Small intestine (tissue), 7 donors: ENCODE measurements around the gene ZFYVE27. TPM values are rescaled to one million over a fixed set of nuclear protein-coding genes. Genes with fewer than 3 reads are reported as not detected.
A peak's percentile ranks its signal among the peaks of the same experiment; 100 is the strongest.

Source experiments
- DNase-seq, 2 donors: peaks; one replicate each; pipeline versions ENCODE4 v3.0.0 to v3.0.0-alpha.2; 2013
- FAIRE-seq: peaks from 2 replicates; lab custom pipeline; 2012; peaks lifted over from hg19 to GRCh38; lab: Jason Lieb, UNC
- H3K27ac ChIP-seq, 3 donors: one replicate each; pipeline ENCODE4 v1.5.1; 2013; ENCODE audit warnings: low read length in 2 of 3, mild to moderate bottlenecking in 2 of 3, control low read depth in 1 of 3, inconsistent platforms in 1 of 3, low read depth in 1 of 3, moderate library complexity in 1 of 3
- H3K27me3 ChIP-seq, 3 donors: one replicate each; pipeline ENCODE4 v1.6.1; 2013; ENCODE audit warnings: low read length in 3 of 3, inconsistent platforms in 1 of 3; ENCODE audit not compliant: control insufficient read depth in 3 of 3, insufficient read depth in 3 of 3
- H3K36me3 ChIP-seq, 3 donors: one replicate each; pipeline ENCODE4 v1.6.1; 2013; ENCODE audit warnings: low read length in 3 of 3, inconsistent platforms in 1 of 3, low read depth in 1 of 3, mild to moderate bottlenecking in 1 of 3, moderate library complexity in 1 of 3; ENCODE audit not compliant: control insufficient read depth in 3 of 3, insufficient read depth in 2 of 3
- H3K4me1 ChIP-seq, 3 donors: one replicate each; pipeline ENCODE4 v1.6.1; 2013; ENCODE audit warnings: low read length in 2 of 3, inconsistent platforms in 1 of 3, low read depth in 1 of 3, mild to moderate bottlenecking in 1 of 3, moderate library complexity in 1 of 3; ENCODE audit not compliant: control insufficient read depth in 3 of 3, insufficient read depth in 2 of 3
- H3K4me3 ChIP-seq, 3 donors: one replicate each; pipeline ENCODE4 v1.5.1; 2013; ENCODE audit warnings: low read length in 3 of 3, control low read depth in 1 of 3, inconsistent platforms in 1 of 3, low read depth in 1 of 3, mild to moderate bottlenecking in 1 of 3, moderate library complexity in 1 of 3
- H3K9me3 ChIP-seq, 2 donors: one replicate each; pipeline ENCODE4 v1.6.1; 2013; ENCODE audit warnings: low read depth in 1 of 2, low read length in 1 of 2; ENCODE audit not compliant: control insufficient read depth in 2 of 2, insufficient read depth in 1 of 2
- WGBS, 3 donors: extraction: QIAGEN DNeasy Blood & Tissue Kit; methylation state at CpG; one replicate each; pipeline ENCODE4 v1.1.7; 2013; 5-methylcytosine and 5-hydroxymethylcytosine counted together
- polyA plus RNA-seq, 4 donors: library from polyadenylated mRNA; stranded (reverse) in 3 of 4; unstranded in 1 of 4; fragments of 200-250 nt in 3 of 4; fragments of 120-200 nt in 1 of 4; gene quantifications; one replicate each; pipeline versions ENCODE4 v1.2.1 to v1.2.3, GENCODE V29; 2013
- donor health status: healthy with polysubstance abuse.
- donor health status: control.
- donor health status: control.
- donor health status: Bipolar disorder and iron deficiency.
- donor health status: healthy.

Gene ZFYVE27
- polyA plus RNA-seq, 4 donors, result 21.6 to 53.9 (median 29.7) TPM

- Histone ChIP-seq H3K27me3 (no peaks in the 10 kb centered on the region), H3K4me3 (no peak overlapping the region), H3K4me1 (no peaks in the 10 kb centered on the region), H3K9me3 (no peaks in the 10 kb centered on the region), H3K36me3 (peaks cover 23 to 72% (median 30%) of the 10 kb centered on the region in 3 donors), H3K27ac (no peak overlapping the region)
- whole genome bisulfite sequencing, 3 donors, result 79 to 84% (median 81%) methylated on average over 1 of the region's 1 CpG
- no peak for FAIRE-seq
- no peak for DNase-seq
Observed at GRCh38 chr10:97747573-97747972, 10.6 kb downstream of the ZFYVE27 start.

DNA sequence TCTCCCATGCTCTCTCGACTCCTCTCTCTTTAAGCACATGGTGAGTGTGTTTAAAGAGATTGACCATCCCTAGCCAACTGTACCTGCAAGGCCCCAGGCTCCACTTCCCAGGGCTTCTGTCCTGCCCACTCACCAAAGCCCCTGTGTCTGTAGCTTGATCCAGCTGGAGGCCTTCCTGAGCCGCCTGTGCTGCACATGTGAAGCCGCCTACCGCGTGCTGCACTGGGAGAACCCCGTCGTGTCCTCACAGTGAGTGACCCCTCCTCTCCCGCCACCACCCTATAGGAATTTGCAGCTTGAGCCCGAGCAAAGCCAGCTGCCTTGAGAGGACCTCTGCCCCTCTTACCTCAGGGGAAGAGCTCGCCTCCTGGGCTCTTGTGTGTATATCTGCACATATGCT lies 11.2 kb downstream of the ZFYVE27 start:
- no peaks in the 10 kb centered on the region for H3K4me1 ChIP-seq
- H3K27me3 ChIP-seq, result no peaks in the 10 kb centered on the region
- H3K4me3 ChIP-seq, result no peak overlapping the region
- no peak for FAIRE-seq
- 88 to 92% (median 89%) methylated on average over 10 of the region's 10 CpGs for WGBS, 3 donors
- H3K36me3 ChIP-seq, result peaks cover 21 to 73% (median 30%) of the 10 kb centered on the region in 3 donors
- H3K27ac ChIP-seq, result no peak overlapping the region
- DNase-seq, result no peak
- no peaks in the 10 kb centered on the region for H3K9me3 ChIP-seq

DNA sequence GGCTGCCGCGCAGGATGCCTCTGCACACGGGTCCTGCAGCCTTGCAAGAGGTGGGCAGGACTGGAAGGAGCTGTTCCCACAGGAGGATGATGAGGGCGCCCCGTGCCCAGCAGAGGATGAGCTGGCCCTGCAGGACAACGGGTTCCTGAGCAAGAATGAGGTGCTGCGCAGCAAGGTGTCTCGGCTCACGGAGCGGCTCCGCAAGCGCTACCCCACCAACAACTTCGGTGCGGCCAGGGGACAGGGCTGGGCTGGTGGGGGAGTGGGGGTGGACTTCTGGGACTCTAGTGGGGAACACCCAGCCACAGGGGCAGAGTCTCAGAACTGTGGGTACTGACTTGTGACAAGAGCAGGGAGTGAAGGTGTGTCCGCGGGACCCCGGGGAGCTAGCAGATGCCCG lies 16.0 kb downstream of the ZFYVE27 start:
- FAIRE-seq (no peak), DNase-seq (no peak)
- peaks cover 25 to 92% (median 43%) of the 10 kb centered on the region in 3 donors for H3K36me3 ChIP-seq
- H3K4me3 ChIP-seq, result no peak overlapping the region
- WGBS, 3 donors, result 94 to 95% (median 95%) methylated on average over 18 of the region's 18 CpGs
- no peaks in the 10 kb centered on the region for H3K27me3 ChIP-seq
- H3K9me3 ChIP-seq, result no peaks in the 10 kb centered on the region
- no peaks in the 10 kb centered on the region for H3K4me1 ChIP-seq
- H3K27ac ChIP-seq, result no peak overlapping the region

- no peaks in the 10 kb centered on the region for H3K9me3 ChIP-seq
- FAIRE-seq (no peak), DNase-seq (no peak)
- H3K27ac ChIP-seq, result no peak overlapping the region
- 47 to 79% (median 78%) methylated on average over 4 of the region's 4 CpGs for WGBS, 3 donors
- H3K4me1 ChIP-seq, result no peaks in the 10 kb centered on the region
- H3K27me3 ChIP-seq, result no peaks in the 10 kb centered on the region
- peaks cover 20 to 88% (median 35%) of the 10 kb centered on the region in 3 donors for H3K36me3 ChIP-seq
- no peak overlapping the region for H3K4me3 ChIP-seq
Observed at GRCh38 chr10:97754726-97755125, 17.8 kb downstream of the ZFYVE27 start.

GRCh38 chr10:97755718-97756117 lies 18.8 kb downstream of the ZFYVE27 start:
- DNase-seq, result no peak
- no peaks in the 10 kb centered on the region for H3K9me3 ChIP-seq
- no peaks in the 10 kb centered on the region for H3K4me1 ChIP-seq
- H3K27me3 ChIP-seq, result no peaks in the 10 kb centered on the region
- no peak overlapping the region for H3K27ac ChIP-seq
- peaks cover 27 to 88% (median 33%) of the 10 kb centered on the region in 3 donors for H3K36me3 ChIP-seq
- no peak for FAIRE-seq
- no peak overlapping the region for H3K4me3 ChIP-seq
- WGBS, 3 donors, result 93 to 97% (median 95%) methylated on average over 6 of the region's 6 CpGs

DNA sequence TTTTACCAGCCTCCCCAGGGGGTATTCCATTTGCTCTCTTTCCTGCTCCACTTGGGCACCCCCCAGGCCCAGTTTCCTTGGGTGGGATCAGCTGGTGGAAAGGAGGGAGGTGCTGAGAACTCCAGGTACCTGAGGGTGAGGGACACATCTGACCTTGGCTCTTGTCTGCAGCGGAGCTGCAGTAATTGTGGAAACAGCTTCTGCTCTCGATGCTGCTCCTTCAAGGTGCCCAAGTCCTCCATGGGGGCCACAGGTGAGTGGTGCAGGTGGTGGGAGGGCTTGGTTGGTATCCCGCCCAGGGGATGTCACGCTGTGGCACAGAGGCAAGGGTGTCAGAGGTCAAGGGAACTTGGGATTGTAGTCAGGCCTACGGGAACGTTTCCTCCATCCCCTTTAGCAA lies 20.5 kb downstream of the ZFYVE27 start:
- peaks cover 27 to 89% (median 28%) of the 10 kb centered on the region in 3 donors for H3K36me3 ChIP-seq
- no peaks in the 10 kb centered on the region for H3K27me3 ChIP-seq
- H3K27ac ChIP-seq, result no peak overlapping the region
- FAIRE-seq, result no peak
- no peaks in the 10 kb centered on the region for H3K9me3 ChIP-seq
- WGBS, 3 donors, result 68 to 89% (median 77%) methylated on average over 6 of the region's 6 CpGs
- H3K4me1 ChIP-seq, result no peaks in the 10 kb centered on the region
- DNase-seq, result no peak
- H3K4me3 ChIP-seq, result no peak overlapping the region

DNA sequence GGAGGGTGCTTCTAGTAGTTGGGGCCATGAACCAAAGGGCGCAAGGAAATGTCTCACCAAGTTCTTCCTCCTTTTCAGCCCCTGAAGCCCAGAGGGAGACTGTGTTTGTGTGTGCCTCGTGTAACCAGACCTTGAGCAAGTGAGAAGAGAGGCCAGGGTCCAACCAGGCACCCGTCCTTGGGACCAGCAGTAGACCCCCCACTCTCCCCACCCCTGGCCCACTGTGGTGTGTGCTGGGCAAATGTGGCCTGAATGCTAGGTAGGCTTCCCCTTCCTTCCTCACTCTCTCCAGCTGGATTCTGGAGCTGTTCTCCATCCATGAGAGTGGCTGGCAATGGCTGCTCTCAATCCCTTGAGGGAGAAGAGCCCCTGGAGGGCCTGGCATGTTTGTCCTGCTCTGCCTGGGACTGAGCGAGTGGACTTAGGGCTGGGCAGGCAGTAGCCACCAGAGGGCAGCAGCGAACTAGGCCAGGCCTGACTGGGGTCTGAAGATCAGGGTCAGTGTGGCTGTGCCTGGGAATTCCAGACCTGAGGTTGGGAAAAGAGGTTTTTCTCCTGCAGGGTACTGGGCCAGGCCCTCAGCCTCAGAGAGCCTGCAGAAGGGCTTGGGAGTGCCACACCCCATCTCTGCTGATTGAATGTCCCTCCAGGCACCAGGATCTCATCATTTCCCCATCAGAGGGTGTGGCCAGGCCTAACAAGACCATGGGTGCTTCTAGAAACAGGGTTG lies 22.4 kb downstream of the ZFYVE27 start:
- no peak overlapping the region for H3K4me3 ChIP-seq
- 46 to 52% (median 52%) methylated on average over 5 of the region's 5 CpGs for WGBS, 3 donors
- DNase-seq (peak; percentile 60 to 76), FAIRE-seq (no peak)
- H3K4me1 ChIP-seq, result peaks cover 0 to under 1% (median 0%) of the 10 kb centered on the region in 3 donors
- no peaks in the 10 kb centered on the region for H3K9me3 ChIP-seq
- no peaks in the 10 kb centered on the region for H3K27me3 ChIP-seq
- H3K27ac ChIP-seq, result no peak overlapping the region
- peaks cover 22 to 77% (median 23%) of the 10 kb centered on the region in 3 donors for H3K36me3 ChIP-seq

DNA sequence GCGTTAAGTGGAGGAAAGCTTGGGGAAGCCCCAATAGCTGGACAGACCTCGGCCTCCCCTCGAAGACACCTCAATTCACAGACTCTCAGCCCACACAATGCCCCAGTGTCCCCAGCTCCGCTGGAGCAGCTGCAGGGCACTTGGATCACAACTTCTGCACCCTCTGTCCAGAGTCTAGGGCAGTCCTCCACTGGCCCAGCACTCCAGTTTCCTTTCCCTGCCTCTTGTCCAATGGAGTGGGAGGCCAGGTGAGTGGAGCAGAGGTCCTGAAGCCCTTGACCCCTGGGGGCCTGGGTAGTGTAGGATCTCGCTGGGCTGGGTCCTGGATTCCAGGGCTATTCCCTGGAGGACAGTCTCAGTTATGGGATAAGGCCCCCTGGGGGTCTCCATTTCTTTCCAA lies 23.0 kb downstream of the ZFYVE27 start:
- Histone ChIP-seq H3K9me3 (no peaks in the 10 kb centered on the region), H3K36me3 (peaks cover 17 to 70% (median 18%) of the 10 kb centered on the region in 3 donors), H3K4me3 (no peak overlapping the region), H3K27me3 (no peaks in the 10 kb centered on the region), H3K27ac (no peak overlapping the region), H3K4me1 (peaks cover 0 to 7% (median 0%) of the 10 kb centered on the region in 3 donors)
- WGBS, 3 donors, result 72 to 81% (median 73%) methylated on average over 5 of the region's 5 CpGs
- FAIRE-seq, result no peak
- DNase-seq, result no peak
